Heart left ventricle (tissue), 16 donors: Measurements from ENCODE around the gene EIPR1. TPM values are rescaled to one million over a fixed set of nuclear protein-coding genes. Genes with fewer than 3 reads are reported as not detected.
A peak's percentile ranks its signal among the peaks of the same experiment; 100 is the strongest.

ENCODE experiments used
- ATAC-seq, 4 donors: fragments of 200-7000 bp; cut with Tn5 transposase; one replicate each; pipeline ENCODE4 v1.9.1; 2020 to 2022; ENCODE audit warnings: moderate library complexity in 4 of 4, mild to moderate bottlenecking in 3 of 4, moderate number of reproducible peaks in 1 of 4
- DNase-seq, 5 donors: peaks; one replicate each; pipeline ENCODE4 v3.0.0-alpha.2; 2020
- H3K27ac ChIP-seq, 12 donors: fragments of 200-600 bp; sonication (generic) in 4 of 12; one replicate each; pipeline versions ENCODE4 v1.5.0 to v1.8.0; 2016 to 2022; ENCODE audit warnings: mild to moderate bottlenecking in 2 of 12
- H3K27me3 ChIP-seq, 9 donors: fragments of 200-600 bp; sonication (generic) in 2 of 9; one replicate each; pipeline versions ENCODE4 v1.5.1 to v1.8.0; 2016 to 2022; ENCODE audit warnings: mild to moderate bottlenecking in 3 of 9
- H3K36me3 ChIP-seq, 9 donors: fragments of 200-600 bp; sonication (generic) in 2 of 9; one replicate each; pipeline versions ENCODE4 v1.5.0 to v1.8.0; 2018 to 2022; ENCODE audit warnings: mild to moderate bottlenecking in 2 of 9
- H3K4me1 ChIP-seq, 12 donors: fragments of 200-600 bp; sonication (generic) in 4 of 12; one replicate each; pipeline versions ENCODE4 v1.5.0 to v1.8.0; 2016 to 2022; ENCODE audit warnings: mild to moderate bottlenecking in 3 of 12
- H3K4me3 ChIP-seq, 12 donors: fragments of 200-600 bp; sonication (generic) in 4 of 12; one replicate each; pipeline versions ENCODE4 v1.5.0 to v1.8.0; 2017 to 2022; ENCODE audit warnings: mild to moderate bottlenecking in 9 of 12, moderate library complexity in 4 of 12
- H3K9me3 ChIP-seq, 12 donors: fragments of 200-600 bp; sonication (generic) in 4 of 12; one replicate each; pipeline versions ENCODE4 v1.5.0 to v1.8.0; 2016 to 2022; ENCODE audit warnings: mild to moderate bottlenecking in 1 of 12
- POLR2A ChIP-seq, 2 donors: fragments of 450-650 bp; IDR thresholded peaks; one replicate each; pipeline ENCODE4 v1.6.1; 2017; ENCODE audit warnings: antibody characterized with exemption in 2 of 2, mild to moderate bottlenecking in 2 of 2, moderate library complexity in 2 of 2
- WGBS, 4 donors: extraction: QIAGEN DNeasy Blood & Tissue Kit in 2 of 4; methylation state at CpG; one replicate each; pipeline versions ENCODE4 v1.1.5 to v1.1.7; 2013 to 2018; 5-methylcytosine and 5-hydroxymethylcytosine counted together
- intact Hi-C, 10 donors: fragments of 100-400 bp; cut with DNase I; formaldehyde crosslinking; loops; one replicate each; pipeline versions ENCODE4 v1.11.1 to v1.14.2; 2022
- long read RNA-seq, 3 donors: library from polyadenylated mRNA; unstranded; transcript quantifications; one replicate each; pipeline ENCODE4 v2.0.0, GENCODE V29; 2020 to 2021
- polyA plus RNA-seq, 2 donors: library from polyadenylated mRNA; stranded (reverse); fragments of 200-250 nt; gene quantifications; one replicate each; pipeline ENCODE4 v1.2.3, GENCODE V29; 2013
- total RNA-seq, 9 donors: library from RNA; depleted of rRNA in 2 of 9; stranded (reverse); fragments of >200 nt in 2 of 9; fragmentation: NEBNext Ultra II Directional in 3 of 9; extraction: Animal tissue kit (Norgen Biotek cat#: 25700) in 3 of 9; gene quantifications; one replicate each; pipeline versions ENCODE4 v1.1.0 to v1.2.4, GENCODE V29; 2016 to 2023
- TF ChIP-seq, protein P1 (sequence below), 12 donors: fragments of 200-600 bp; sonication (generic) in 4 of 12; IDR thresholded peaks; one replicate each; pipeline versions ENCODE4 v1.5.0 to v1.8.0; 2018 to 2022; ENCODE audit warnings: antibody characterized with exemption in 12 of 12, mild to moderate bottlenecking in 5 of 12
- donor health status: ischemic (EF 13 %, LVEDD 7.1; RV severe dilation, severe dysfunction).
- donor health status: healthy with polysubstance abuse.
- donor health status: DM: no; HTN: yes; CAD: no.
- donor health status: DM: no; HTN: no; CAD: no.
- donor health status: ischemic (EF 25% LVEDD 6.9; RV normal size, moderate dysfunction).
- donor health status: ischemic (EF 25% LVEDD 5.7; RV mildly dilated, moderate dysfunction).
- donor health status: healthy.
- donor health status: DM: yes; HTN: yes; CAD: no.
- donor health status: ischemic (EF 35%, LVEDD 5.7; RV mildly dilated, moderate dysfunction).
- donor health status: nonischemic (EF 11% LVEDD 7.7; RV severe dilation, severe dysfunction).
- donor health status: DM: yes; HTN: yes; CAD: no.
- donor health status: PGD.
- donor health status: ischemic (EF 29% LVEDD 5.4; RV normal size, mild dysfunction).
- donor health status: nonischemic (EF 23%, LVEDD 6.1; RV moderate dilation, normal function).

EIPR1 gene
- total RNA-seq (10 to 100 TPM in 8 of 9 donors, 1 to 10 TPM in 1; 8.4 to 20.6 (median 13.3) TPM), polyA plus RNA-seq (10 to 100 TPM in 1 of 2 donors, 1 to 10 TPM in 1; 7.9 to 26.1 TPM)
- long read RNA-seq, donor 1, transcript EIPR1-201 (9 exons, 1,766 nt), result major isoform, 19 of 28 reads
- long read RNA-seq, donor 1, partial matches to known transcripts, result 0 of 28 reads
- long read RNA-seq, donor 1, other reads (novel, unspliced or antisense), result 7 of 28 reads
- long read RNA-seq, donor 2, transcript EIPR1-201 (9 exons, 1,766 nt), result major isoform, 82 of 90 reads
- long read RNA-seq, donor 2, partial matches to known transcripts, result 2 of 90 reads
- long read RNA-seq, donor 2, other reads (novel, unspliced or antisense), result 4 of 90 reads
- long read RNA-seq, donor 3, transcript EIPR1-201 (9 exons, 1,766 nt), result major isoform, 30 of 37 reads
- long read RNA-seq, donor 3, partial matches to known transcripts, result 0 of 37 reads
- long read RNA-seq, donor 3, other reads (novel, unspliced or antisense), result 4 of 37 reads

DNA sequence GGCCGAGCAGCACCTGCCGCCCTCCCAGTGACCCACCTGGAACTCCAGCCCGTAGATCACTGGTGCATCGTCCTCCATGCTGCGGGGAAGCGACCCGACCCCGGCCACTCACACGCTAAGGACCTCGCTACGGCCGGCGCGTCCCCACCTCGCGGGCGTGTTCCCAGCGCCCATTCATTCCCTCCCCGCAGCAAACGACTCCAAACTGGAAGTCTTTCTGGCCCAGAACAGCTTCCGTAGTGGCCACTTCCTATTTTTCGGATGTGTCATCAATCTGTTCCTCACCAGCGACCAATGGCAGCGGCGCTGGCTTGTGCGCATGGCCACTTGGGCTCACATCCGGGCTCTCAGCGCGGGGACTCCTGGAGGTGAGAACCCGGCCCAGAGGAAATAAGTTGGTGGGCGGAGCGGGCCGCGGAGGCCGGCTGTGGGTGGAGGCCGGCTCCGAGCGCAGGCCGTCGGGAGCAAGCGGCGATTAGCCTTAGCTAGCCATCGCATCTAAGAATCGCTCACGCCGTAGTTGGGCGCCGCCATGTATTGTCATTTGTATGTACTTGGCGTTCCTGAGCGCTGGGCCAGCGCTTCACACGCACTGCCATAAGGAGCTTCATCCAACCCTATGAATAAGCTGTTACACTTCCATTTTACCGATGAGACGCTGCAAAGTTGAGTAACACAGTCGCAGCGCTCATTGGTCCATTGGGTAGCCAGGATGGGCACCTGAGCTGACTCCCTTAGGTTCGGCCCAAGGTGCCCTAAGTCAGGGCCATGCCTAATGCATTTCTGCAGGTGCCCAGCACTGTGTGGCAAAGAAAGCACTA, at the start of gene EIPR1:
Gene EIPR1 (minus strand): TSS at position 207 of the 821 bp plus-strand sequence. CDS start 129 bp downstream, at position 78.
- Histone ChIP-seq H3K9me3 (no peaks in the 10 kb centered on the region), H3K27ac (peak within 1 kb of the TSS; percentile 77 to 97 (median 92)), H3K27me3 (no peaks in the 10 kb centered on the region), H3K36me3 (peaks cover 0 to 19% (median 9%) of the 10 kb centered on the region in 9 donors), H3K4me1 (peaks cover 0 to 41% (median 32%) of the 10 kb centered on the region in 12 donors), H3K4me3 (peak within 1 kb of the TSS; percentile 52 to 98 (median 80))
- 1 to 3% (median 2%) methylated on average over 22 to 57 of the region's 57 CpGs for WGBS, 4 donors
- intact Hi-C loops, result loop anchor here in 5 of 10 donors (2.0 to 10.0 kb wide), 6 partner anchors 83 to 179 kb away; partner anchors contain the start of genes RNASEH1 (in 3 of the 5) and ADI1 (in 2 of the 5)
- ATAC-seq (peak; percentile 95 to 97 (median 96)), DNase-seq (peak; percentile 98 to 99 (median 99))
- TF ChIP-seq POLR2A (IDR thresholded peaks at IDR 0.05), result peak; percentile 25 to 89
- TF ChIP-seq, protein P1, sequence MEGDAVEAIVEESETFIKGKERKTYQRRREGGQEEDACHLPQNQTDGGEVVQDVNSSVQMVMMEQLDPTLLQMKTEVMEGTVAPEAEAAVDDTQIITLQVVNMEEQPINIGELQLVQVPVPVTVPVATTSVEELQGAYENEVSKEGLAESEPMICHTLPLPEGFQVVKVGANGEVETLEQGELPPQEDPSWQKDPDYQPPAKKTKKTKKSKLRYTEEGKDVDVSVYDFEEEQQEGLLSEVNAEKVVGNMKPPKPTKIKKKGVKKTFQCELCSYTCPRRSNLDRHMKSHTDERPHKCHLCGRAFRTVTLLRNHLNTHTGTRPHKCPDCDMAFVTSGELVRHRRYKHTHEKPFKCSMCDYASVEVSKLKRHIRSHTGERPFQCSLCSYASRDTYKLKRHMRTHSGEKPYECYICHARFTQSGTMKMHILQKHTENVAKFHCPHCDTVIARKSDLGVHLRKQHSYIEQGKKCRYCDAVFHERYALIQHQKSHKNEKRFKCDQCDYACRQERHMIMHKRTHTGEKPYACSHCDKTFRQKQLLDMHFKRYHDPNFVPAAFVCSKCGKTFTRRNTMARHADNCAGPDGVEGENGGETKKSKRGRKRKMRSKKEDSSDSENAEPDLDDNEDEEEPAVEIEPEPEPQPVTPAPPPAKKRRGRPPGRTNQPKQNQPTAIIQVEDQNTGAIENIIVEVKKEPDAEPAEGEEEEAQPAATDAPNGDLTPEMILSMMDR (IDR thresholded peaks at IDR 0.05), result peak in 4 of 12 donors; percentile 21 to 28 (median 26)

DNA sequence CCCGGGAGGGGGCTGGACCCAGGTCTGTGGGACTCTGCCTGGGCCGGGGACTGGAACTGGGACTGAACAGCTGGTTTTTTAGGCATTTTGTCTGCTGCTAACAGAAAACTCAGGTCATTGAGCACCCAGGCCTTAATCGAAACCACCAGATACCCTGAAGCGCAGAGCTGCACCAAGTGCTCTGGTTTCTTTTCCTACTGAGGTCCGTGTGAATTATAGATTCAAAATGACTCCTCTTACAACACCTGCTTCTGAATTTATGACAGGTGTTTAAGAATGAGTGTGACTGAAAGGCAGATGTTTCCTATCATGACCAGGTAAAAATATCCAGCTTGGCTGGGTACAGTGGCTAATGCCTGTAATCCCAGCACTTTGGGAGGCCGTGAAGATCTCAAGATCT, 49.7 kb upstream of the EIPR1 start:
- no peak overlapping the region for H3K4me3 ChIP-seq
- no peaks in the 10 kb centered on the region for H3K9me3 ChIP-seq
- TF ChIP-seq POLR2A (IDR thresholded peaks at IDR 0.05), result no peak
- TF ChIP-seq, protein P1 (IDR thresholded peaks at IDR 0.05), result no peak
- H3K36me3 ChIP-seq, result peaks cover 0 to 96% (median 71%) of the 10 kb centered on the region in 9 donors
- DNase-seq (no peak), ATAC-seq (no peak)
- H3K27ac ChIP-seq, result no peak overlapping the region
- H3K27me3 ChIP-seq, result no peaks in the 10 kb centered on the region
- intact Hi-C loops, result loop anchor here in 8 of 10 donors (5.0 to 10.0 kb wide), 3 partner anchors 218 to 228 kb away; partner anchors contain the start of gene ALLC (in 5 of the 8)
- H3K4me1 ChIP-seq, result peaks cover 0 to 11% (median 3%) of the 10 kb centered on the region in 12 donors
- WGBS, 4 donors, result 86 to 91% (median 88%) methylated on average over 6 of the region's 6 CpGs

DNA sequence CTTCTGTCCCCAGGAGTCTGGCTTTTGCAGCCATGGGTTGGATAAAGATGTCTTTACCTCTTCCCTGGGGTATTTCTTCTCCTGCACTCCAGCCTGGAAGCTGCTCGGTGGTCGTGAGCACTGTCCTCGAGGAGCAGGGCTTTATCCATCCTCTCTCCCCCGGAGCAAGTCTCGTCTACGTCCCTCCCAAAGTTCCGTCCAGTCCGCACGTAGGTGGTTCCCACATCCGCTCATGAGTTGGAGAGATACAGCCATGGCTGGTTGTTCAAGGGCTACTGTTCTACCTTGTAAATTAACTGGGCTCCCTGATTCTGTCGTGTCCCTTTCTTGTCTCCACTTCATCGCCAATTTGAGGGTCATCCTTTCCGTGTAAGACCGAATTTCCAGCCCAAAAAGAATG, 49.0 kb upstream of the EIPR1 start:
- Histone ChIP-seq H3K4me1 (peaks cover 0 to 11% (median 3%) of the 10 kb centered on the region in 12 donors), H3K4me3 (no peak overlapping the region), H3K9me3 (no peaks in the 10 kb centered on the region), H3K27ac (no peak overlapping the region), H3K36me3 (peaks cover 0 to 96% (median 76%) of the 10 kb centered on the region in 9 donors), H3K27me3 (no peaks in the 10 kb centered on the region)
- no peak for TF ChIP-seq POLR2A (IDR thresholded peaks at IDR 0.05)
- TF ChIP-seq, protein P1 (IDR thresholded peaks at IDR 0.05), result no peak
- no peak for ATAC-seq
- 97% methylated on average over 14 of the region's 14 CpGs for WGBS, 4 donors
- intact Hi-C loops, result loop anchor here in 8 of 10 donors (5.0 to 10.0 kb wide), 3 partner anchors 218 to 228 kb away; partner anchors contain the start of gene ALLC (in 5 of the 8)
- DNase-seq, result no peak
